Neural crest cell (in vitro differentiated cells): Measurements from ENCODE around the gene CACNB1. TPM values are rescaled to one million over a fixed set of nuclear protein-coding genes. Genes with fewer than 3 reads are reported as not detected.
A peak's percentile ranks its signal among the peaks of the same experiment; 100 is the strongest.

ENCODE experiments used
- DNase-seq: peaks from one replicate; pipeline ENCODE4 v3.0.0; 2021; ENCODE audit warnings: low read depth, mixed read lengths, low spot score
- H3K27ac Mint-ChIP-seq: one replicate; pipeline ENCODE4 v1.8.0; 2021; ENCODE audit warnings: mild to moderate bottlenecking, mixed read lengths; ENCODE audit not compliant: unreplicated experiment
- H3K27me3 Mint-ChIP-seq: 2 replicates; pipeline ENCODE4 v1.8.0; 2021; ENCODE audit warnings: low read depth, mild to moderate bottlenecking, mixed read lengths
- H3K36me3 Mint-ChIP-seq: 2 replicates; pipeline ENCODE4 v1.8.0; 2021; ENCODE audit warnings: low read depth, mild to moderate bottlenecking, mixed read lengths
- H3K4me1 Mint-ChIP-seq: 2 replicates; pipeline ENCODE4 v1.8.0; 2021; ENCODE audit warnings: mixed read lengths
- H3K4me3 Mint-ChIP-seq: one replicate; pipeline ENCODE4 v1.8.0; 2021; ENCODE audit warnings: mild to moderate bottlenecking, mixed read lengths
- H3K9me3 Mint-ChIP-seq: 2 replicates; pipeline ENCODE4 v1.8.0; 2021; ENCODE audit warnings: mixed read lengths
- CTCF ChIP-seq: fragments of 200-600 bp; sonication (generic); conservative IDR thresholded peaks from 2 replicates; pipeline ENCODE4 v1.5.0; 2021; ENCODE audit warnings: antibody characterized with exemption, mild to moderate bottlenecking
- total RNA-seq: library from RNA; stranded (reverse); gene quantifications from 2 replicates; pipeline ENCODE4 v1.2.1, GENCODE V29; 2021

CACNB1 gene
- total RNA-seq, 1 donor from 2014 or later, result 16.2 TPM

DNA sequence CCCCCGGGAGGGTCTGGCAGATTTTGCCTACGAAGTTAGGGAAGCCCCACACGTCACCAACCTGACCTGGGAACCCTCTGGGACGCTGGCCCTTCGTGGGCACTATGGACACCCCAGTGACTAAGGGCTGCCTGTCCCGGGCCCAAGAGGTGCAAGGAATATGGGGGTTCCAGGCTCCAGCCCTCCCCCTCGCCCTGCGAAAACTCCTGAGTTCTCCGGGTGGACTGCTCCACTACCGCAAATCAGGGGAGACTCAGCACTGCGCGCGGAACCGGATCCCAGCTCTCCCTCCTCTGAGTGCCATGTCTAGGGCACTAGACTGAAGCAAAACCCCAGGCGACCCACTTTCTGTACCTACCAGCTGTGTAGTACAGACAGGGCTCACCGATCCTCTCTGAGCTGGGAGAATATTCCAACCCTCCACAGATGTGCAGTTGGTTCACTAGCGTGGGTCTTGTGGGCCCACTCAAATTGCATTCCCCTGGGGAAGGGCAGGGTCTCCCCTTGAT, 31.6 kb downstream of the CACNB1 start, which contains the start of gene ARL5C:
ARL5C (minus strand) TSS at position 321 of the 509 bp plus-strand sequence. CDS start 401 bp downstream, outside the sequence.
- no peak for DNase-seq
- Mint-ChIP-seq H3K27ac (peak within 1 kb of the TSS; percentile 95), H3K4me1 (peaks cover 13% of the 10 kb centered on the region), H3K9me3 (peaks cover 5% of the 10 kb centered on the region), H3K4me3 (peak within 1 kb of the TSS; percentile 91), H3K36me3 (peaks cover 3% of the 10 kb centered on the region), H3K27me3 (peaks cover 35% of the 10 kb centered on the region)
- TF ChIP-seq CTCF, result no peak

GRCh38 chr17:39165178-39165840, 32.2 kb downstream of the CACNB1 start:
- H3K9me3 Mint-ChIP-seq, result peaks cover 5% of the 10 kb centered on the region
- peak overlapping the region; percentile 95 for H3K27ac Mint-ChIP-seq
- peak overlapping the region; percentile 91 for H3K4me3 Mint-ChIP-seq
- peaks cover 35% of the 10 kb centered on the region for H3K27me3 Mint-ChIP-seq
- no peak for TF ChIP-seq CTCF
- DNase-seq, result no peak
- H3K4me1 Mint-ChIP-seq, result peaks cover 13% of the 10 kb centered on the region
- H3K36me3 Mint-ChIP-seq, result peaks cover 3% of the 10 kb centered on the region

DNA sequence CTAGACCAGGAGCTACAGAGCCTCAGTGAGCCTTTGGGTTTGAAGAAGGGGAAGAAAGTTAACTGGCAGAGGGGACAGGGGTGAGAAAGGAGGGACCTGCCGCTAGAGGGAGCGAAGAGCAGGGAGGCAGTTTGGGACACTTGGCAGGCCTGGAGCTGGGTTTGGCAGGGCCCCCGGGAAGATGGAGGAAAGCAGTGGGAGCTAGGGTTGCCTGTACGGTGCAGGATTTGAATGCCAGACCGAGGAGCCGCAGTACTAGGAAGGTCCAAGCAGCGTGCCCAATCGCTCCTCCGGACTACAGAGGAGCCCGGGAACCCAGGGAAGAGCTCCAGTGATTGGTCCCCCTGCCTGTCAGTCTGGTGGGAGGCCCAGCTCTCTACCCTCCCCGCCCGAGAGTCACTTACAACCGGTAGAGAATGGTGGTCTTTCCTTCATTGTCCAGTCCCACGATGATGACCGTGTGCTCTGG, 32.8 kb downstream of the CACNB1 start:
- Mint-ChIP-seq H3K4me1 (peaks cover 13% of the 10 kb centered on the region), H3K27me3 (peaks cover 37% of the 10 kb centered on the region), H3K27ac (peak overlapping the region; percentile 95), H3K4me3 (peak overlapping the region; percentile 91), H3K9me3 (peaks cover 5% of the 10 kb centered on the region), H3K36me3 (peaks cover 3% of the 10 kb centered on the region)
- peak; percentile 80 for TF ChIP-seq CTCF
- peak; percentile 73 for DNase-seq

DNA sequence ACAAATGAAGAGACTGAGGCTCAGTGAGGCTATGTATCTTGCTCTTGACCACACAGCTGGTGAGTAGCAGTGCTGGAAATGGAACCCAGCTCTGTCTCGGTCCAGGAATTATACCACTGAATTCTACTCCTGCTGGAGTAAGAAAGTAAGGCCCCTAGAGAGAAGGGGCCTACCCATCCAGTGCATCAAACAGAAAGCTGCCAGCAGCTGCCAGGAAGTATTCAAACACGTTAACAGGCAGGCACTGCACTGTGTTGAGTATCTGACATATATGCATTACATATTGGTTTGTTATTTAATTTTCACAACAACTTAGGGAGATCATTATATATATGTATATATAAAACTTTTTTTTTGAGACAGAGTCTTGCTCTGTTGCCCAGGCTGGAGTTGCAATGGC, 35.5 kb downstream of the CACNB1 start:
- DNase-seq, result no peak
- Mint-ChIP-seq H3K9me3 (no peaks in the 10 kb centered on the region), H3K4me3 (no peak overlapping the region), H3K36me3 (no peaks in the 10 kb centered on the region), H3K27ac (no peak overlapping the region), H3K27me3 (peaks cover 35% of the 10 kb centered on the region), H3K4me1 (peaks cover 13% of the 10 kb centered on the region)
- TF ChIP-seq CTCF, result no peak

GRCh38 chr17:39158623-39159022, 38.8 kb downstream of the CACNB1 start:
- DNase-seq, result no peak
- Mint-ChIP-seq H3K4me3 (peak overlapping the region; percentile 79), H3K4me1 (peaks cover 8% of the 10 kb centered on the region), H3K27ac (no peak overlapping the region), H3K9me3 (peaks cover 5% of the 10 kb centered on the region), H3K36me3 (peaks cover 7% of the 10 kb centered on the region), H3K27me3 (peaks cover 30% of the 10 kb centered on the region)
- TF ChIP-seq CTCF, result no peak
